HG03045 (cell line): ENCODE measurements around the gene TNRC6C.
A peak's percentile ranks its signal among the peaks of the same experiment; 100 is the strongest.

ENCODE experiments used
- ATAC-seq: cut with Tn5 transposase; IDR thresholded peaks from one replicate; pipeline ENCODE4 v1.9.1; 2021; ENCODE audit warnings: mild to moderate bottlenecking, moderate library complexity; ENCODE audit not compliant: unreplicated experiment

The TNRC6C gene

DNA sequence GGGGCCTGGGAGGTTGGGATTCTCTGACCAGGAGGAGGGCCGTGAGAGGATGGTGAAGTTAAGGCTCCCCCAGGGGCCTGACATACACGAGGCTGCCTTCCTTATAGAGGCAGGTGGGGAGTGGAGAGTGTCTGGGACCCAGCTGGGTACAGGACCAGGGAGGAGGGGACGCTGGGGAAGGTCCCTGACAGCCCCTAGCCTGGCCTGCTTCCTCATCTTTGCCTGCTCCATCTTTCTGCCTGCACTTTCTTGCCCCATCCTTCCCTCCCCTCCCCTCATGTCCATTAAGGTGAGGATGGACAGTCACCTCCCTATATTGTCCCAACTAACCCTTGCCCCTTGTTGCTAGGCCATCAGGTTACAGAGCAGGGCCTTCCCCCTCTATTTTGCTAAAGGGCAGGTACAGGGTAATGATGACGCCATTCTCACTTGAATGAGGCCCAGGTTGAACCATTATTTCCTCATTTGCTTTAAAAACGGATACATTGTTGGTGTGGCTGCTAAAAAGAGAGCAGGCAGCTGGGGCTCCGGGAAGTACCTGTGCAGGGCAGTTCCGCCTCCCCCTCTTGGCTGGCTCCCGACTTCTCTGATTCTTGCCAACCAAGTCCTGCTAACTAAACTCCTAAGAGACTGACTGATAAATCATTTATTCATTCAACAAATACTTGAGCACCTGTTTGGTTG lies 189.0 kb downstream of the TNRC6C start:
- ATAC-seq = no peak

GRCh38 chr17:78148286-78149016 lies 189.9 kb downstream of the TNRC6C start:
- ATAC-seq = no peak

- no peak for ATAC-seq
Observed at GRCh38 chr17:78151514-78152008, 193.1 kb downstream of the TNRC6C start.

GRCh38 chr17:78154903-78155811 lies 196.7 kb downstream of the TNRC6C start:
- peak; percentile 41 for ATAC-seq
